HG02588 (cell line): ENCODE measurements around the gene OCSTAMP.

Source experiments
- ATAC-seq: cut with Tn5 transposase; IDR thresholded peaks from one replicate; pipeline ENCODE4 v1.9.1; 2021; ENCODE audit warnings: mild to moderate bottlenecking, moderate library complexity; ENCODE audit not compliant: unreplicated experiment

Gene OCSTAMP, protein sequence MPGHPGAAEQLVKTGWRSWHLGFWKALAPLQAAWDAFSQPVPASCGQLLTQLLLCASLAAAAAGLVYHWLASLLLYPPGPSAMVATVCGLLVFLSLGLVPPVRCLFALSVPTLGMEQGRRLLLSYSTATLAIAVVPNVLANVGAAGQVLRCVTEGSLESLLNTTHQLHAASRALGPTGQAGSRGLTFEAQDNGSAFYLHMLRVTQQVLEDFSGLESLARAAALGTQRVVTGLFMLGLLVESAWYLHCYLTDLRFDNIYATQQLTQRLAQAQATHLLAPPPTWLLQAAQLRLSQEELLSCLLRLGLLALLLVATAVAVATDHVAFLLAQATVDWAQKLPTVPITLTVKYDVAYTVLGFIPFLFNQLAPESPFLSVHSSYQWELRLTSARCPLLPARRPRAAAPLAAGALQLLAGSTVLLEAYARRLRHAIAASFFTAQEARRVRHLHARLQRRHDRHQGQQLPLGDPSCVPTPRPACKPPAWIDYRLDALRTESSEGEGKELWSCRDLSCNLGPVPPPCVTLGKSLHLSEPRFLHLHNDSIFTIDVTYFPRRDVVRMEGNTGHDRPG

DNA sequence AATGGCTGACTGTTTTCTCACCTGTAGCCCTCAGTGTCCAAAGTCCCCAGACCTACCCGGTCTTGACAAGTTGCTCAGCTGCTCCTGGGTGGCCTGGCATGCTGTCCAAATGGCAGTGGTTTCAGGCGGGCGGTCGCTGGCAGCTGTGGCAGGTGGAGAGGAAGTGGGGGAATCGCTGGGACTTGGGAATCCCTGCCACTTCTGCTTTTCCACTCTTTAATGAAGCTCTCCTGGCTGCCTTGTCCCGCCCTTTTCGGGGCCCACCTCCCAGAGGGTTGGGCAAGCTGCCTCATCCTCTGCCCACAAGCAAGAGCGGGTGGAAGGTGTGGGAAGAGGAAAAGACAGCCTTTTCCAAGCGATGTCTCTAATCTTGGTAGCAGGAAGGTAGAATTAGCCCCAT is at the start of gene OCSTAMP:
Gene OCSTAMP, minus strand, starts transcription at position 194 of the 400 bp plus-strand sequence. Its CDS starts 94 bp downstream, at position 100.
- no peak for ATAC-seq

GRCh38 chr20:46599227-46599987 is 49.0 kb upstream of the OCSTAMP start:
- ATAC-seq, result no peak

DNA sequence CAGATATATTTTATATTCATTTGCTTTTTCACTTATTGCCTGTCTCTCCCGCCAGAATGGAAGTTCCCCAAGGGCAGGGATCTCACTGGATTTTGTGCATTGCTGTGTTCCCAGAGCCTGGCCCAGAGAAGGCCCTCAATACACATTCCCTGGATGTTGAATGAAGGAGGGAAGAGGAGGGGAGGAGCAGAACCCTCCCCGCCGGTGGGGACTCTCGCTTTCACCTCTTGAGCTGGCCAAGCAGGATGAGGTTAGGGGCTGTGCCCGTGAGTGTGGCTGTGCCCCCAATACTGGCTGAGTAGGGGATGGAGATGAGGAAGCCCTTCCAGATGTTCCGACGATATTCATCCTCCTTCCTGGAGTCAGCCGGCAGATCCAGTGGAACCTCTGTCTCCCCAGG is 45.5 kb upstream of the OCSTAMP start:
- ATAC-seq, result no peak

GRCh38 chr20:46594725-46595124 is 44.3 kb upstream of the OCSTAMP start:
- no peak for ATAC-seq

GRCh38 chr20:46592580-46593362 is 42.3 kb upstream of the OCSTAMP start:
- ATAC-seq, result no peak

DNA sequence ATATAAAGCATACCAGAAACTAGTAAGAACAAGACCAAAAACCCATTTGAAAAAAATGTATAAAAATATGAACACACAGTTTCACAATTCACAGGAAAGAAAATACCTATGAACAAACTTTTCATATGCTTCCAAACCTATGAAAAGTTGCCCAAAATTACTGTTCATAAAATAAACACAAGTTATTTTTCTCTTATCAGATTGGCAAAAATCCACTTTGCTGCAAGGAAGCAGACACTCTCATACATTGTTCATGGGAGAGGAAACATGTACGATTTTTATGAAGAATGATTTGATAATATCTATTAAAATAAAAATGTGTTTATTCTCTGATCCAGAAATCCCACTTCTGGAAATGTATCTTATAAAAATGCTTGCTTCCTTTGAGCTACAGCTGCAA is 40.0 kb upstream of the OCSTAMP start:
- ATAC-seq, result no peak

GRCh38 chr20:46588532-46589511 is 38.4 kb upstream of the OCSTAMP start:
- no peak for ATAC-seq

- no peak for ATAC-seq
These were observed 37.5 kb upstream of the OCSTAMP start for GRCh38 chr20:46587986-46588385.

- ATAC-seq, result no peak
These were observed 36.3 kb upstream of the OCSTAMP start for GRCh38 chr20:46586724-46587123.

- no peak for ATAC-seq
These were observed 34.1 kb upstream of the OCSTAMP start for GRCh38 chr20:46584508-46584907.

DNA sequence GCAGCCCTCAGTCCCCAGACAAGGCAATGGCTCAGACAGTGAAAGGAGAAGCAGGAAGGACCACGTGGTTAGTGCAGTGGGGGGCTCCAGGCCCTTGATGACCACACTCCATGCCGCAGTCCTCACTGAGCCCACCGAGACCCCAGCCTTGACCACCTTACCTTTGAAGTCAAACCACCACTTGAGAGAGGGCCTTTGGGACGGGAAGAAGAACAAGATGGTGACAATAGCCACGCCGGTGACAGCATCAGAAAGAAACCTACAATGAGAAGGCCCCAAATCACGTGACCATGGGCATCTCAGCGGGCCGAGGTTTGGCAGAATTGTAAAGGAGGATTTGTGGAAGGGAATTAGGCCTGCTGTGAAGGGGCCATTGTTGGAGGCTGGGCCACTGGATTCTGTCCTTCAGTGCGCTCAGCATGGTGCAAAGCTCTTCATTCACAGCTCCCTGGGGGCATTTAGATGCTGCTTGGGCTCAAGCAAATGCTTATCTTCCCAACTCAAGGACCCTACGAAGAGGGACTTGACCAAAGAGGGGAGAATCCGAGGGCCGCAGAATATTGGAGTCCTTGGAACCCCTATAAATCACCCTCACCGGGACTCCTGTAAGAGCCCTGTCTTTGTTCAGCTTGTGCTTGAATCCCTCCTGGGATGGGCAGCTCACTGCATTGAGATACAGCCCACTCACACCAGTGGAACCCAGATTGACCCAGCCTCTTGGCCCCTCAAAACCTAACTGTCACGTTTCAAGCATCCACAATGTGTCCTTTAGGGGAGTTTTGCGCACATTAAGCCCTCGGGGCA is 33.2 kb upstream of the OCSTAMP start:
- ATAC-seq, result no peak

GRCh38 chr20:46582648-46583047 is 32.2 kb upstream of the OCSTAMP start:
- ATAC-seq, result no peak

GRCh38 chr20:46581391-46581790 is 30.9 kb upstream of the OCSTAMP start:
- ATAC-seq, result no peak

DNA sequence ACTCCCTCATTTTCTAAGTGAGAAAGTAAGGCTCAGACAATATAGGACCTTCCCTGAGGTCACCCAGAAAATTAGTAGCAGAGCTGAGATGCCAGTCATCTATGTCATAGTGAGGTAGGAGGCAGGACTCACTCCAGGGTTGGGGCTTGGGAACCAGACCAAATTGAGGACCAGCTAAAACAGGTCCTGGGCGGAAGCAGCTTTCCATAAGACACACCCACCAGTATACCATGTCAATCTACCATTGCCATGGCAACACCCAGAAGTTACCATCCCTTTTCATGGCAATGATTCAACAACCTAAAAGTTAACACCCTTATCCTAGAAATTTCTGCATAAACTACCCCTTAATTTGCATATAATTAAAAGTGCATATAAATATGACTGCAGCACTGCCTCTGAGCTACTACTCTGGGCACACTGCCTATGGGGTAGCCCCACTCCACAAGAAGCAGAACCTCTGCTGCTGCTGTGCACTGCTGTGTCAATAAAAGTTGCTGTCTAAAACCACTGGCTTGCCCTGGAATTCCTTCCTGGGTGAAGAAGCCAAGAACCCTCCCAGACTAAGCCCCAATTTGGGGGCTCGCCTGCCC is 30.3 kb upstream of the OCSTAMP start:
- no peak for ATAC-seq

GRCh38 chr20:46578745-46579144 is 28.3 kb upstream of the OCSTAMP start:
- ATAC-seq, result no peak

DNA sequence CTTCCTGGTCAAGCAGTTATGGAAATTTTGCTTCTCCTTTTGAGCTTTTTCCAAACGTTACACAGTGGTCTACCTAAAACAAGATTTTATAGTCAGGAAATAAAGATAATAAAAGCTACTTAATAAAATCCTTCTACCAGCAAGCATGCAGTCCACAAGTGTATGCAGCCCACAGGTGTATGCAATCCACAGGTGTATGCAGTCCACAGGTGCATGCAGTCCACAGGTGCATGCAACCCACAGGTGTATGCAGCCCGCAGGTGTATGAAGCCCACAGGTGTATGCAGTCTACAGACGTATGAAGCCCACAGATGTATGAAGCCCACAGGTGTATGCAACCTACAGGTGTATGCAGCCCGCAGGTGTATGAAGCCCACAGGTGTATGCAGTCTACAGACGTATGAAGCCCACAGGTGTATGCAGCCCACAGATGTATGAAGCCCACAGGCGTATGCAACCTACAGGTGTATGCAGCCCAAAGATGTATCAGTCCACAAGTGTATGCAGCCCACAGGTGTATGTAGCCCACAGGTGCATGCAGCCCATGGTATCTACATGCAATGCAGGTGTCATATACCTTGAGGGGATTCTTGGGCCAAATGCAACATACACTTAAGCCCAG is 26.4 kb upstream of the OCSTAMP start:
- no peak for ATAC-seq

GRCh38 chr20:46575937-46576461 is 25.5 kb upstream of the OCSTAMP start:
- ATAC-seq, result no peak

DNA sequence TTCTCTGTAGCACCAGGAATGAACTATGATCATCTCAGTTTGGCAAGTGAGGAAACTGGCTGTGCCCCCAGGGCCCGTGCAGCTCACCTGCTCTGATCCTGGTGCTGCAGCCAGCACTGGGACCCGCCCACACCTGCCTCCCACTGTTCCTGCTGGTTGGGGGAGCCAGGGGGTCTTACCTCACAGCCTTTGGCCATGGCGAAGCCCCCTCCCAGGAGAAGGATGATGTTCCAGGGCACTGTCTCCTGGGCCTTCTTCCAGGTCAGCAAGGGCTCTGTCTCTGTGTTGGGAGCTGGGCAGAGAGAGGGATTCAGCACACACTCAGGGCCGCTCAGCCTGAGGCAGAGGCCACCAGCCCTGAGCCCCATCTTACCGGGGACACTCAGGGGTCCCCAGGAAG is 24.9 kb upstream of the OCSTAMP start:
- no peak for ATAC-seq
